A673 (cell line): ENCODE measurements around the gene SLC43A1.

Experiments
- EZH2 ChIP-seq: fragments of 200-600 bp; sonication (generic); IDR thresholded peaks from 2 replicates; pipeline ENCODE4 v1.6.1; 2017; ENCODE audit warnings: borderline replicate concordance, low read depth, mild to moderate bottlenecking, mixed read lengths, antibody characterized with exemption, low read length; ENCODE audit not compliant: poor library complexity, severe bottlenecking
- TF ChIP-seq, protein P1 (sequence below): fragments of 300-800, 200-600 bp; sonication (generic); conservative IDR thresholded peaks from 2 replicates; pipeline ENCODE4 v1.5.1; 2017; ENCODE audit warnings: low read depth, mild to moderate bottlenecking, antibody characterized with exemption, low read length, moderate library complexity, mixed read lengths

DNA sequence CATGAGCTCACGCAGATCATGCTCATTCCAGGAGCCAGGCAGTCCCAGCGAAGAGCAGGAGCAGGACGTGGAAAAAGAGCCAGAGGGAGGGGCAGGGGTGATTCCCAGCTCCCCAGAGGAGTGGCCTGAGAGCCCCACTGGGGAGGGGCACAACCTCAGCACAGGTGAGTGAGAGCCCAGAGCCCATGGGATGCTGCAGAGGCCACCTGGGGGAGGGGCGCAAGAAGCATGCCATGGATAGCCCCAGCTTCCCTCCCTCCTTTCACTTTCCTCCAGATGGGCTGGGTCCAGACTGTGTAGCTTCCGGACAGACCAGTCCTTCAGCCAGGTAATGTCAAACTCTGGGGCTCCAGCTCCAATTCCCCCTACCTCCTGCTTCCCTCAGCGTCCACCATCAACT lies 28.1 kb upstream of the SLC43A1 start:
- TF ChIP-seq, protein P1, sequence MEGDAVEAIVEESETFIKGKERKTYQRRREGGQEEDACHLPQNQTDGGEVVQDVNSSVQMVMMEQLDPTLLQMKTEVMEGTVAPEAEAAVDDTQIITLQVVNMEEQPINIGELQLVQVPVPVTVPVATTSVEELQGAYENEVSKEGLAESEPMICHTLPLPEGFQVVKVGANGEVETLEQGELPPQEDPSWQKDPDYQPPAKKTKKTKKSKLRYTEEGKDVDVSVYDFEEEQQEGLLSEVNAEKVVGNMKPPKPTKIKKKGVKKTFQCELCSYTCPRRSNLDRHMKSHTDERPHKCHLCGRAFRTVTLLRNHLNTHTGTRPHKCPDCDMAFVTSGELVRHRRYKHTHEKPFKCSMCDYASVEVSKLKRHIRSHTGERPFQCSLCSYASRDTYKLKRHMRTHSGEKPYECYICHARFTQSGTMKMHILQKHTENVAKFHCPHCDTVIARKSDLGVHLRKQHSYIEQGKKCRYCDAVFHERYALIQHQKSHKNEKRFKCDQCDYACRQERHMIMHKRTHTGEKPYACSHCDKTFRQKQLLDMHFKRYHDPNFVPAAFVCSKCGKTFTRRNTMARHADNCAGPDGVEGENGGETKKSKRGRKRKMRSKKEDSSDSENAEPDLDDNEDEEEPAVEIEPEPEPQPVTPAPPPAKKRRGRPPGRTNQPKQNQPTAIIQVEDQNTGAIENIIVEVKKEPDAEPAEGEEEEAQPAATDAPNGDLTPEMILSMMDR: no peak
- no peak for TF ChIP-seq EZH2
